Measurements from ENCODE around the gene TAGLN. TPM values are rescaled to one million over a fixed set of nuclear protein-coding genes. Genes with fewer than 3 reads are reported as not detected.
"Not testable (repeated sequence)": the region's sequence is repeated elsewhere in the genome, so short reads cannot be mapped to it uniquely, and the experiment has no call there.

The TAGLN gene
- total RNA-seq, 1 donor from 2014 or later, result 317 TPM

GRCh38 chr11:117179048-117179999, 19.8 kb upstream of the TAGLN start:
- DNase-seq (ENCODE audit: low spot score), result no peak
- intact Hi-C loops (cut with DNase I), result loop anchor here (2.0 kb wide), 2 partner anchors 35 to 45 kb away; partner anchors contain the start of gene PAFAH1B2

DNA sequence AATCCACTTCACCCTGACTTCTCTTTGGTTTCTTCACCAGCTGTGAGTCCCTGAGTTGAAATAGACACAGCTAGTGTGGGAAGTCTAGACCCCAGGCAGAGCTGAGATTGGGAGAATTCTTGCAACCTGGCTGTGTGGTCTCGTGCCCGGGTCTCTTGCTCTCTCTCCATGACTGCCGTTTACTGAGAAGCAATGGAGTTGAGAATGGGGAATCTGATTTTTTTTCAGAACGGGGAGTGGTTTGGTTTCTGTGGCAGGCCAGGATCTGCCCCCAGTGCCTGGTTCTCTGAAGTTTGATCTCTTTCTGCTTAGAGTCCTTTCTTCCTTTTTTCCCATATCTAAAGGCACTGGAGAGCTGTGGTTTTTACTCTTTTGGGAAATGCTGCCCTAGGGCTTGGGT, 19.1 kb upstream of the TAGLN start:
- intact Hi-C loops (cut with DNase I), result no loop called here
- DNase-seq (ENCODE audit: low spot score), result no peak

GRCh38 chr11:117180661-117181585, 18.2 kb upstream of the TAGLN start:
- DNase-seq (ENCODE audit: low spot score), result no peak
- intact Hi-C loops (cut with DNase I), result no loop called here

DNA sequence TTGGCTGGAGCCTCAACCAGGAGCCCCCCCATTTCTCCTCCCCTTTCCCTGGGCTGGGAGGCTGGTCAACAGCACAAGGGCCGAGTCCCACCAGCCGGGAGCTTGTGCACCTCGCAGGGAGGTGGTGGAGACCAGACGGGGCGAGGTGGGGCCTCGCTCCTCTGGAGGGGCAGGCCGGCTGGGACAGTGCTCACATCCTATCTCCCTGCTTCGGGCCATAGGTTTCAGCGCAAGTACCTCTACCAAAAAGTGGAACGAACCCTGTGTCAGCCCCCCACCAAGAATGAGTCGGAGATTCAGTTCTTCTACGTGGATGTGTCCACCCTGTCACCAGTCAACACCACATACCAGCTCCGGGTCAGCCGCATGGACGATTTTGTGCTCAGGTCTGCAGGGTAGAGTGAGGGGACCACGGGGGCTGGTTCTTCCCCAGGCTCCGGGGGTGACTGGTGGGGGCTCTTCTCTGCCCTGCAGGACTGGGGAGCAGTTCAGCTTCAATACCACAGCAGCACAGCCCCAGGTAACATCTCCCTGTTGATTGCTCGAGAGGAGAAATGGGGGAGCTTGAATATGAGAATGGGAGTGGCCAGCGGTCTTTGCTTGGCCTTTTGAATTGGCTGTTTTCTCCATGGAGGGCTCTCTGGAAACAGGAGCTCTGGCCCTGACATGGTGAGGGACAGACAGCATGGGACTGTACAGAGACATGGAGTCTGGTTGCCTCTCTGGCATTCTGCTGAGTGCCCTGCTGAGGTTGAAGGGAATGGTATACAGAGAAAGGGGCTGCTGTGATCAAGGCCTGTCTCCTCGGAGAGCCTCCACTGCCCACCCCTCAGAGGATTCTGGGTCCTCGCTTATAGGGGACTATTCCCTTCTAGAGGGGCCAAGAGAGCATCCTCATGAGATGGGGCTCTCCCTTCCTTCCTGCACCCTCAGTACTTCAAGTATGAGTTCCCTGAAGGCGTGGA, 17.3 kb upstream of the TAGLN start:
- DNase-seq (ENCODE audit: low spot score), result peak; percentile 31
- intact Hi-C loops (cut with DNase I), result no loop called here

DNA sequence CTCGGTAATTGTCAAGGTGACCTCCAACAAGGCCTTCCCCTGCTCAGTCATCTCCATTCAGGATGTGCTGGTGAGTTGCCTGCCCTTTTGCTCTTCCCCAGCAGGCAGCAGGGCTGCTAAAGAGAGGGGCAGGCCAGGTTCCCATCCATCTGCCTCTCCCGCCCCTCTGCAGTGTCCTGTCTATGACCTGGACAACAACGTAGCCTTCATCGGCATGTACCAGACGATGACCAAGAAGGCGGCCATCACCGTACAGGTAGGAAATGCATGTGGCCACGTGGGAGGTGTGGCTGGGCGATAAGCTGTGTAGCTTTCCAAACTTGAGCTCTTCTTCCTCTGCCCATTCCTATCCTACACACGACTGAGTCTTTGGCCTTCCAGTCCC, 16.6 kb upstream of the TAGLN start:
- DNase-seq (ENCODE audit: low spot score), result peak; percentile 26
- intact Hi-C loops (cut with DNase I), result no loop called here

DNA sequence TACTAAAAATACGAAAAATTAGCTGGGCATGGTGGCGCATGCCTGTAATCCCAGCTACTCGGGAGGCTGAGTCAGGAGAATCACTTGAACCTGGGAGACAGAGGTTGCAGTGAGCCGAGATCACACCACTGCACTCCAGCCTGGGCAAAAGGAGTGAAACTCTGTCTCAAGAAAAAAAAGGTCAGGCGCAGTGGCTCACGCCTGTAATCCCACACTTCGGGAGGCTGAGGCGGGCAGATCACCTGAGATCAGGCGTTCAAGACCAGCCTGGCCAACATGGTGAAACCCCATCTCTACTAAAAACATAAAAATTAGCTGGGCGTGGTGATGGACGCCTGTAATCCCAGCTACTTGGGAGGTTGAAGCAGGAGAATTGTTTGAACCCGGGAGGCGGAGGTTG, 16.0 kb upstream of the TAGLN start:
- DNase-seq (ENCODE audit: low spot score), result peak; percentile 43
- intact Hi-C loops (cut with DNase I), result not testable (repeated sequence)

GRCh38 chr11:117183724-117184349, 15.3 kb upstream of the TAGLN start:
- peak; percentile 55 for DNase-seq (ENCODE audit: low spot score)
- intact Hi-C loops (cut with DNase I), result no loop called here

DNA sequence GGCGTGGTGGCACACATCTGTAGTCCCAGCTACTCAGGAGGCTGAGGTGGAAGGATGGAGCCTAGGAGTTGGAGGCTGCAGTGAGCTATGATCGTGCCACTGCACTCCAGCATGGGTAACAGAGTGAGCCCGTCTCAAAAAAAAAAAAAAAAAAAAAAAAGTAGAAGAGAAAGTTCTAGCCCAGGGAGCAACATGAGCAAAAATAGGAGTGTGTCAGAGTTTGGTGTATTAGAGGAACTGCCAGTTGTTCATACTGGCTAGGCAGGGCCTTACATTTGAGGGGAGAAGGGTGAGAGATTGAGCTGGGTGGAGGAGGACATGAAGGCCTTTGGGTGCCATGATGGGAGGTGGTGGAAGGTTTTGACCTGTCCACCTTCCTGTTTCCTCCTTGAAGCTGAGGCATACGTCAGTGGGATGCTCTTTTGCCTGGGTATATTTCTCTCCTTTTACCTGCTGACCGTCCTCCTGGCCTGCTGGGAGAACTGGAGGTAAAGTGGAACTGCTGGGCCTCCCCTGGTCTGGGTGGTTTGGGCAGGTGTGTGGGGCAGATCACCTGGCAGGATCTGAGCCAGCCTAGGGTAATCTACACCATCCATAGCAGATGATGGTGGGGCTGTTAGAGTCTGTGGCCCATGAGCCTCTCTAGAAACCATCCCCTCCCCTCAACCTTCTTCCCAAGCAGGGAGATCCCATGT, 13.3 kb upstream of the TAGLN start:
- DNase-seq (ENCODE audit: low spot score), result peak; percentile 35
- intact Hi-C loops (cut with DNase I), result no loop called here

- peak; percentile 66 for DNase-seq (ENCODE audit: low spot score)
- intact Hi-C loops (cut with DNase I), result no loop called here
These were observed 12.8 kb upstream of the TAGLN start for GRCh38 chr11:117186431-117186761.

DNA sequence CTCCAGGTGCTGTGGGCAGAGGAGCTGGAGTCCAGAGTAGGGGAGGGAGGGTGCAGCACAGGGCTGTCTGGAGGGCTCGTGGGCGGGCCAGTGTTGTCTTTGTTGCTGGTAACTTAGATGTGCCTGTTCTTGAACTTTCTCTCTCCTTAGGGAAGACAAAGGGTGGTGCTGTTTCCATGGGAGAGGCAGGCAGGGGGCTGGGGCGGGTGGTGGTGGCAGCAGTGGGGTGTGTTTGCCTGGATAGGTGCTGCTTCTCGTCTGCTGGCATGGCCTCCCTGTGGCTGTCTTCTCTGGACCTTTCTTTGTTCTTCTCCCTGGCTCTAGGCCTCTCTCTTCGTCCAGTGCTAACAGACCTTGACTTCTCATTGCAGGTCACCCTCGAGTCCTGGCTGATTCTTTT, 12.2 kb upstream of the TAGLN start:
- peak; percentile 55 for DNase-seq (ENCODE audit: low spot score)
- intact Hi-C loops (cut with DNase I), result no loop called here

GRCh38 chr11:117187428-117187798, 11.8 kb upstream of the TAGLN start:
- peak; percentile 59 for DNase-seq (ENCODE audit: low spot score)
- intact Hi-C loops (cut with DNase I), result no loop called here

- intact Hi-C loops (cut with DNase I), result no loop called here
- peak; percentile 67 for DNase-seq (ENCODE audit: low spot score)
These were observed 11.2 kb upstream of the TAGLN start for GRCh38 chr11:117187799-117188481.

DNA sequence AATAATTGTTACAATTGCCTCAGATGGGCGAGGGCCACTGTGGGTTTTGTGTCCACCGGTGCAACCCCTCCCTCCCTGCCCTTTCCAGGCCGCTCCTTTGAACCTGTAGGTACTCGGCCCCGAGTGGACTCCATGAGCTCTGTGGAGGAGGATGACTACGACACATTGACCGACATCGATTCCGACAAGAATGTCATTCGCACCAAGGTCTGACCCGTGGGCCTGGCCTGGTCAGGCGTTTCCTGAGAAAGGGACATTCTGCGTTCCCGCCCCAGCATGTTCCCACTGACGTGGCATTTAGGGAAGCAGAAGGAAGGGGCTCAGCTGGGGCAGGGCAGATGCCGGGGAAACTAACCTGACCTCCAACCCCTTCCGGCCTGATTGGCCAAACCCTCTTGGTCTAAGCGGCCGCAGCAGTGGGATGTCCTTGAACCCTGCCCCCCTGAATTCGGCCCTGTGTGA, 10.5 kb upstream of the TAGLN start:
- peak; percentile 71 for DNase-seq (ENCODE audit: low spot score)
- intact Hi-C loops (cut with DNase I), result no loop called here

GRCh38 chr11:117189191-117189940, 9.8 kb upstream of the TAGLN start:
- peak; percentile 53 for DNase-seq (ENCODE audit: low spot score)
- intact Hi-C loops (cut with DNase I), result no loop called here

GRCh38 chr11:117189941-117190544, 9.1 kb upstream of the TAGLN start:
- intact Hi-C loops (cut with DNase I), result no loop called here

GRCh38 chr11:117191680-117192400, 7.3 kb upstream of the TAGLN start:
- DNase-seq (ENCODE audit: low spot score), result peak; percentile 56
- intact Hi-C loops (cut with DNase I), result no loop called here

More at GRCh38 chr11:117189941-117190544, 9.1 kb upstream of the TAGLN start:
- peak; percentile 35 for DNase-seq (ENCODE audit: low spot score)

Data from cardiac septum (tissue), 1 donor.